Stomach smooth muscle (tissue), 2 donors: Measurements from ENCODE around the gene MRPL44.

Experiments used
- H3K27ac ChIP-seq: one replicate; pipeline ENCODE4 v1.7.0; 2013; ENCODE audit warnings: mild to moderate bottlenecking, low read length, inconsistent platforms
- H3K27me3 ChIP-seq, 2 donors: one replicate each; pipeline ENCODE4 v1.7.0; 2013; ENCODE audit warnings: low read length in 2 of 2; ENCODE audit not compliant: insufficient read depth in 2 of 2, control insufficient read depth in 1 of 2
- H3K36me3 ChIP-seq, 2 donors: one replicate each; pipeline ENCODE4 v1.7.0; 2013; ENCODE audit warnings: low read length in 2 of 2; ENCODE audit not compliant: control insufficient read depth in 2 of 2, insufficient read depth in 2 of 2
- H3K4me1 ChIP-seq: one replicate; pipeline ENCODE4 v1.7.0; 2013; ENCODE audit warnings: low read length; ENCODE audit not compliant: control insufficient read depth, insufficient read depth
- H3K4me3 ChIP-seq, 2 donors: one replicate each; pipeline ENCODE4 v1.7.0; 2013; ENCODE audit warnings: low read length in 2 of 2
- H3K9ac ChIP-seq, 2 donors: one replicate each; pipeline ENCODE4 v1.7.0; 2013; ENCODE audit warnings: low read length in 2 of 2, mild to moderate bottlenecking in 1 of 2
- H3K9me3 ChIP-seq, 2 donors: one replicate each; pipeline ENCODE4 v1.7.0; 2013; ENCODE audit warnings: low read length in 2 of 2; ENCODE audit not compliant: control insufficient read depth in 2 of 2
- donor health status: healthy.
- donor health status: Pancreatic carcinoma.

The MRPL44 gene

GRCh38 chr2:224009605-224010315 lies 52.5 kb downstream of the MRPL44 start:
- Histone ChIP-seq H3K27me3 (no peaks in the 10 kb centered on the region), H3K36me3 (no peaks in the 10 kb centered on the region), H3K27ac (no peak overlapping the region), H3K4me1 (no peaks in the 10 kb centered on the region), H3K9ac (no peak overlapping the region), H3K9me3 (no peaks in the 10 kb centered on the region), H3K4me3 (no peak overlapping the region)

- Histone ChIP-seq H3K4me3 (no peak overlapping the region), H3K4me1 (no peaks in the 10 kb centered on the region), H3K27ac (no peak overlapping the region), H3K9ac (no peak overlapping the region), H3K9me3 (no peaks in the 10 kb centered on the region), H3K27me3 (no peaks in the 10 kb centered on the region), H3K36me3 (no peaks in the 10 kb centered on the region)
These were observed 54.6 kb downstream of the MRPL44 start for GRCh38 chr2:224011837-224012236.

GRCh38 chr2:224014336-224014735 lies 57.1 kb downstream of the MRPL44 start:
- no peaks in the 10 kb centered on the region for H3K27me3 ChIP-seq
- no peaks in the 10 kb centered on the region for H3K4me1 ChIP-seq
- no peaks in the 10 kb centered on the region for H3K36me3 ChIP-seq
- no peak overlapping the region for H3K27ac ChIP-seq
- H3K9me3 ChIP-seq, result no peaks in the 10 kb centered on the region
- H3K9ac ChIP-seq, result no peak overlapping the region
- no peak overlapping the region for H3K4me3 ChIP-seq

- Histone ChIP-seq H3K27ac (no peak overlapping the region), H3K4me3 (no peak overlapping the region), H3K27me3 (no peaks in the 10 kb centered on the region), H3K9me3 (no peaks in the 10 kb centered on the region), H3K4me1 (no peaks in the 10 kb centered on the region), H3K9ac (no peak overlapping the region), H3K36me3 (no peaks in the 10 kb centered on the region)
These were observed 59.7 kb downstream of the MRPL44 start for GRCh38 chr2:224016963-224017362.
